Tibial nerve (tissue), 4 donors: Measurements from ENCODE around the gene NDUFS1.

Experiments
- EP300 ChIP-seq, 2 donors: sonication (generic); formaldehyde crosslinking; IDR thresholded peaks; one replicate each; pipeline ENCODE4 v1.6.1; 2017; ENCODE audit warnings: antibody characterized with exemption in 2 of 2, mild to moderate bottlenecking in 1 of 2
- TF ChIP-seq, protein P1 (sequence below), 5 experiments: fragments of 200-600 bp in 3 of 5; fragments of 450-650 bp in 2 of 5; sonication (generic) in 3 of 5; IDR thresholded peaks; one replicate each; pipeline ENCODE4 v1.5.1; 2016 to 2019; ENCODE audit warnings: antibody characterized with exemption in 5 of 5, mild to moderate bottlenecking in 3 of 5, moderate library complexity in 2 of 5

DNA sequence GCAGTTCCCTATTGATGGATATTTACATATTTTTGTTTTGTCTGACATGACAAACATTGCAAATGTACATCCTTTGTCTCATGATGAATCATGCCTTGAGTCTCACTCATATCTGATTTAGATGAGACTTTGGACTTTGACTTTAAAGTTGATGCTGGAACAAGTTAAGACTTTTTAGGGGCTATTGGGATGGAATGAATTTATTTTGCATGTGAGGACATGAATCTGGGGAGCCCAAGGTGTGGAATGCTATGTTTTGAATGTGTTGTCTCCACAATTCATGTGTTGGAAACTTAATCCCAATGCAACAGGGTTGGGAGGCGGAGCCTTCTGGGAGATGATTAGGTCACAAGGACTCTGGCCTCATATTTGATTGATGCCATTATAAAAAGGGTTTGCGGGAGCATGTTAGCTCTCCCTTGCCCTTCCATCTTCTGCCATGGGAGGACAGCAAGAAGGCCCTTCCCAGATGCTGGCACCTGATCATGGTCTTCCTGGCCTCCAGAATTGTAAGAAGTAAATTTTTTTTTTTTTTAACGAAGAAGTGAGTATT is 44.1 kb downstream of the NDUFS1 start:
- TF ChIP-seq EP300 (IDR thresholded peaks at IDR 0.05) = no peak
- TF ChIP-seq, protein P1, sequence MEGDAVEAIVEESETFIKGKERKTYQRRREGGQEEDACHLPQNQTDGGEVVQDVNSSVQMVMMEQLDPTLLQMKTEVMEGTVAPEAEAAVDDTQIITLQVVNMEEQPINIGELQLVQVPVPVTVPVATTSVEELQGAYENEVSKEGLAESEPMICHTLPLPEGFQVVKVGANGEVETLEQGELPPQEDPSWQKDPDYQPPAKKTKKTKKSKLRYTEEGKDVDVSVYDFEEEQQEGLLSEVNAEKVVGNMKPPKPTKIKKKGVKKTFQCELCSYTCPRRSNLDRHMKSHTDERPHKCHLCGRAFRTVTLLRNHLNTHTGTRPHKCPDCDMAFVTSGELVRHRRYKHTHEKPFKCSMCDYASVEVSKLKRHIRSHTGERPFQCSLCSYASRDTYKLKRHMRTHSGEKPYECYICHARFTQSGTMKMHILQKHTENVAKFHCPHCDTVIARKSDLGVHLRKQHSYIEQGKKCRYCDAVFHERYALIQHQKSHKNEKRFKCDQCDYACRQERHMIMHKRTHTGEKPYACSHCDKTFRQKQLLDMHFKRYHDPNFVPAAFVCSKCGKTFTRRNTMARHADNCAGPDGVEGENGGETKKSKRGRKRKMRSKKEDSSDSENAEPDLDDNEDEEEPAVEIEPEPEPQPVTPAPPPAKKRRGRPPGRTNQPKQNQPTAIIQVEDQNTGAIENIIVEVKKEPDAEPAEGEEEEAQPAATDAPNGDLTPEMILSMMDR (IDR thresholded peaks at IDR 0.05) = no peak
